NCI-H1092 (cell line): ENCODE data around the gene HOXB13.

Experiments used
- DNase-seq: peaks from one replicate; lab custom pipeline; 2025; lab: John Stamatoyannopoulos, UW

Gene HOXB13

GRCh38 chr17:48748718-48749566, 20.4 kb upstream of the HOXB13 start:
- DNase-seq = no peak

- no peak for DNase-seq
Measured at GRCh38 chr17:48747445-48748363, 19.2 kb upstream of the HOXB13 start.

GRCh38 chr17:48746916-48747444, 18.4 kb upstream of the HOXB13 start:
- DNase-seq = no peak

- DNase-seq = no peak
Measured at GRCh38 chr17:48745381-48746275, 17.1 kb upstream of the HOXB13 start.

- no peak for DNase-seq
Measured at GRCh38 chr17:48740537-48740936, 12.0 kb upstream of the HOXB13 start.

GRCh38 chr17:48738803-48739526, 10.4 kb upstream of the HOXB13 start:
- no peak for DNase-seq

GRCh38 chr17:48738424-48738802, 9.9 kb upstream of the HOXB13 start:
- DNase-seq = no peak

- no peak for DNase-seq
Measured at GRCh38 chr17:48737330-48738043, 8.9 kb upstream of the HOXB13 start.

GRCh38 chr17:48735062-48735351, 6.5 kb upstream of the HOXB13 start:
- no peak for DNase-seq

GRCh38 chr17:48734333-48735061, 5.9 kb upstream of the HOXB13 start:
- DNase-seq = no peak

GRCh38 chr17:48733632-48734328, 5.2 kb upstream of the HOXB13 start:
- no peak for DNase-seq

GRCh38 chr17:48732688-48733629, 4.4 kb upstream of the HOXB13 start:
- DNase-seq = no peak

- DNase-seq = no peak
Measured at GRCh38 chr17:48731355-48731754, 2.8 kb upstream of the HOXB13 start.

- no peak for DNase-seq
Measured at GRCh38 chr17:48730240-48730550, 1.6 kb upstream of the HOXB13 start.

- DNase-seq = no peak
Measured at GRCh38 chr17:48729335-48730239, 1.0 kb upstream of the HOXB13 start.

GRCh38 chr17:48727415-48728175, 955 bp downstream of the HOXB13 start:
- DNase-seq = no peak

GRCh38 chr17:48726916-48727286, 1.6 kb downstream of the HOXB13 start:
- DNase-seq = no peak
